Muscle of leg (tissue), 11 donors: ENCODE data around the gene MRPL17. TPM values are rescaled to one million over a fixed set of nuclear protein-coding genes. Genes with fewer than 3 reads are reported as not detected.
"Not testable (repeated sequence)": the region's sequence is repeated elsewhere in the genome, so short reads cannot be mapped to it uniquely, and the experiment has no call there.

ENCODE experiments used
- DNase-seq: peaks from one replicate; pipeline ENCODE4 v3.0.0; 2013
- H3K27ac ChIP-seq: one replicate; pipeline ENCODE4 v1.5.1; 2013; ENCODE audit warnings: mild to moderate bottlenecking, low read length, control low read depth
- H3K27me3 ChIP-seq: one replicate; pipeline ENCODE4 v1.6.1; 2013; ENCODE audit warnings: low read length; ENCODE audit not compliant: control insufficient read depth, insufficient read depth
- H3K36me3 ChIP-seq: one replicate; pipeline ENCODE4 v1.6.1; 2013; ENCODE audit warnings: low read length; ENCODE audit not compliant: control insufficient read depth, insufficient read depth
- H3K4me1 ChIP-seq: one replicate; pipeline ENCODE4 v1.6.1; 2013; ENCODE audit warnings: low read length; ENCODE audit not compliant: control insufficient read depth, insufficient read depth
- H3K4me3 ChIP-seq: one replicate; pipeline ENCODE4 v1.5.1; 2013; ENCODE audit warnings: low read length, control low read depth
- H3K9me3 ChIP-seq: replicated peaks from 2 replicates; pipeline ENCODE4 v1.6.1; 2013; ENCODE audit warnings: low read depth, low read length; ENCODE audit not compliant: control insufficient read depth
- WGBS: methylation state at CpG from one replicate; pipeline ENCODE4 v1.1.5; 2013; ENCODE audit warnings: missing lambda C conversion rate; ENCODE audit not compliant: insufficient coverage; 5-methylcytosine and 5-hydroxymethylcytosine counted together
- polyA plus RNA-seq, 8 donors: library from polyadenylated mRNA; unstranded; fragments of 120-200 nt; gene quantifications; one replicate each; pipeline versions ENCODE4 v1.2.1 to v1.2.3, GENCODE V29; 2013; ENCODE audit warnings: inconsistent platforms in 1 of 8, low replicate concordance in 1 of 8; ENCODE audit not compliant: insufficient read length in 8 of 8, insufficient read depth in 1 of 8
- total RNA-seq: library from RNA; stranded (reverse); fragments of 120-200 nt; gene quantifications from one replicate; pipeline ENCODE4 v1.2.4, GENCODE V29; 2013

MRPL17 gene
- total and polyA plus RNA-seq, 9 donors: 37.2 to 86.7 (median 71.7) TPM

GRCh38 chr11:6711552-6711951 is 28.4 kb upstream of the MRPL17 start:
- H3K4me3 ChIP-seq, H3K36me3 ChIP-seq, H3K27me3 ChIP-seq, DNase-seq, H3K27ac ChIP-seq, H3K9me3 ChIP-seq, H3K4me1 ChIP-seq: not testable (repeated sequence)
- 95% methylated on average over 4 of the region's 7 CpGs for WGBS

GRCh38 chr11:6708876-6709275 is 25.7 kb upstream of the MRPL17 start:
- WGBS: 83% methylated on average over 1 of the region's 2 CpGs
- Histone ChIP-seq H3K4me3 (no peak overlapping the region), H3K27ac (no peak overlapping the region), H3K27me3 (no peaks in the 10 kb centered on the region), H3K9me3 (no peaks in the 10 kb centered on the region), H3K4me1 (peaks cover 2% of the 10 kb centered on the region), H3K36me3 (no peaks in the 10 kb centered on the region)
- DNase-seq: no peak

GRCh38 chr11:6705905-6706535 is 22.9 kb upstream of the MRPL17 start:
- Histone ChIP-seq H3K27me3 (no peaks in the 10 kb centered on the region), H3K9me3 (no peaks in the 10 kb centered on the region), H3K27ac (peak overlapping the region; percentile 11), H3K4me1 (peaks cover 2% of the 10 kb centered on the region), H3K36me3 (no peaks in the 10 kb centered on the region), H3K4me3 (no peak overlapping the region)
- WGBS: 40% methylated on average over 2 of the region's 7 CpGs
- DNase-seq: peak; percentile 84

- H3K27ac ChIP-seq: no peak overlapping the region
- no peaks in the 10 kb centered on the region for H3K36me3 ChIP-seq
- H3K4me1 ChIP-seq: peaks cover 2% of the 10 kb centered on the region
- peak; percentile 61 for DNase-seq
- WGBS: no CpG with 5 or more reads among the region's 2 CpGs
- H3K4me3 ChIP-seq: no peak overlapping the region
- H3K9me3 ChIP-seq: no peaks in the 10 kb centered on the region
- no peaks in the 10 kb centered on the region for H3K27me3 ChIP-seq
Measured at GRCh38 chr11:6703247-6704063, 20.3 kb upstream of the MRPL17 start.

GRCh38 chr11:6701955-6702354 is 18.8 kb upstream of the MRPL17 start:
- not testable (repeated sequence) for H3K36me3 ChIP-seq, H3K27me3 ChIP-seq, DNase-seq, H3K27ac ChIP-seq, H3K4me3 ChIP-seq, H3K9me3 ChIP-seq, H3K4me1 ChIP-seq
- WGBS: no CpG with 5 or more reads among the region's 3 CpGs

GRCh38 chr11:6695377-6695776 is 12.2 kb upstream of the MRPL17 start:
- no CpG with 5 or more reads among the region's 1 CpG for WGBS
- Histone ChIP-seq H3K4me3 (no peak overlapping the region), H3K36me3 (no peaks in the 10 kb centered on the region), H3K4me1 (peaks cover 2% of the 10 kb centered on the region), H3K27me3 (no peaks in the 10 kb centered on the region), H3K9me3 (no peaks in the 10 kb centered on the region), H3K27ac (peak overlapping the region; percentile 79)
- peak; percentile 75 for DNase-seq

- Histone ChIP-seq H3K27ac (no peak overlapping the region), H3K9me3 (no peaks in the 10 kb centered on the region), H3K36me3 (no peaks in the 10 kb centered on the region), H3K4me1 (peaks cover 2% of the 10 kb centered on the region), H3K27me3 (no peaks in the 10 kb centered on the region), H3K4me3 (no peak overlapping the region)
- DNase-seq: no peak
- no CpG with 5 or more reads among the region's 1 CpG for WGBS
Measured at GRCh38 chr11:6694229-6694535, 11.0 kb upstream of the MRPL17 start.

- no peaks in the 10 kb centered on the region for H3K27me3 ChIP-seq
- peaks cover 2% of the 10 kb centered on the region for H3K4me1 ChIP-seq
- H3K9me3 ChIP-seq: no peaks in the 10 kb centered on the region
- peak; percentile 23 for DNase-seq
- no peak overlapping the region for H3K4me3 ChIP-seq
- WGBS: no CpG with 5 or more reads among the region's 1 CpG
- H3K27ac ChIP-seq: no peak overlapping the region
- H3K36me3 ChIP-seq: no peaks in the 10 kb centered on the region
Measured at GRCh38 chr11:6693342-6694228, 10.4 kb upstream of the MRPL17 start.

- Histone ChIP-seq H3K4me3 (no peak overlapping the region), H3K27ac (no peak overlapping the region), H3K36me3 (no peaks in the 10 kb centered on the region), H3K4me1 (peaks cover 2% of the 10 kb centered on the region), H3K27me3 (no peaks in the 10 kb centered on the region), H3K9me3 (no peaks in the 10 kb centered on the region)
- DNase-seq: no peak
Measured at GRCh38 chr11:6692128-6692527, 9.0 kb upstream of the MRPL17 start.

GRCh38 chr11:6690431-6691132 is 7.4 kb upstream of the MRPL17 start:
- not testable (repeated sequence) for H3K4me1 ChIP-seq

More at GRCh38 chr11:6690431-6691132, 7.4 kb upstream of the MRPL17 start:
- not testable (repeated sequence) for H3K9me3 ChIP-seq, H3K4me3 ChIP-seq, H3K27ac ChIP-seq, H3K27me3 ChIP-seq, H3K36me3 ChIP-seq, DNase-seq
- WGBS: 72% methylated on average over 5 of the region's 11 CpGs
